DND-41 (cell line): Measurements from ENCODE around the gene BSND.

Experiments used
- ATAC-seq: fragments of 200-7000 bp; cut with Tn5 transposase; 3 replicates; pipeline ENCODE4 v1.9.1; 2021; ENCODE audit warnings: low read depth; ENCODE audit not compliant: insufficient read depth
- DNase-seq: peaks from one replicate; pipeline ENCODE4 v3.0.0-alpha.2; 2020
- H2AFZ ChIP-seq: 2 replicates; pipeline ENCODE4 v1.6.0; 2012; ENCODE audit warnings: low read depth, low read length
- H3K27ac ChIP-seq: 2 replicates; pipeline ENCODE4 v1.5.1; 2012; ENCODE audit warnings: low read length, inconsistent platforms
- H3K27me3 ChIP-seq: fragments of 200-600 bp; sonication (generic); 2 replicates; pipeline ENCODE4 v1.6.0; 2012; ENCODE audit warnings: low read length, mild to moderate bottlenecking, inconsistent platforms; ENCODE audit not compliant: insufficient read depth, poor library complexity
- H3K36me3 ChIP-seq: 2 replicates; pipeline ENCODE4 v1.5.1; 2012; ENCODE audit warnings: low read length, inconsistent platforms; ENCODE audit not compliant: insufficient read depth
- H3K4me1 ChIP-seq: 2 replicates; pipeline ENCODE4 v1.5.1; 2012; ENCODE audit warnings: mild to moderate bottlenecking, low read length; ENCODE audit not compliant: insufficient read depth
- H3K4me2 ChIP-seq: 2 replicates; pipeline ENCODE4 v1.6.0; 2012; ENCODE audit warnings: mild to moderate bottlenecking, moderate library complexity, low read length, inconsistent platforms; ENCODE audit not compliant: insufficient read depth
- H3K4me3 ChIP-seq, 2 experiments: fragments of 200-600 bp in 1 of 2; shearing (Covaris generic) in 1 of 2; 2 replicates each; pipeline ENCODE4 v1.5.1; 2012 to 2016; ENCODE audit warnings: inconsistent platforms in 2 of 2, low read length in 2 of 2, mild to moderate bottlenecking in 2 of 2, low read depth in 1 of 2, moderate library complexity in 1 of 2
- H3K79me2 ChIP-seq: 2 replicates; pipeline ENCODE4 v1.6.0; 2012; ENCODE audit warnings: low read length, inconsistent platforms; ENCODE audit not compliant: insufficient read depth
- H3K9ac ChIP-seq: 2 replicates; pipeline ENCODE4 v1.6.0; 2012; ENCODE audit warnings: low read depth, mild to moderate bottlenecking, inconsistent platforms, low read length, moderate library complexity
- H3K9me3 ChIP-seq: 2 replicates; pipeline ENCODE4 v1.5.1; 2012; ENCODE audit warnings: low read length, moderate library complexity, mild to moderate bottlenecking, inconsistent platforms; ENCODE audit not compliant: insufficient read depth, severe bottlenecking
- H4K20me1 ChIP-seq: 2 replicates; pipeline ENCODE4 v1.6.0; 2012; ENCODE audit warnings: low read length; ENCODE audit not compliant: insufficient read depth
- EZH2 ChIP-seq: IDR thresholded peaks from 3 replicates; pipeline ENCODE4 v1.6.1; 2012; ENCODE audit warnings: borderline replicate concordance, low read depth, mild to moderate bottlenecking, moderate library complexity, low read length, inconsistent platforms; ENCODE audit not compliant: severe bottlenecking
- TF ChIP-seq, protein P1 (sequence below): IDR thresholded peaks from 2 replicates; pipeline ENCODE4 v1.5.1; 2012; ENCODE audit warnings: borderline replicate concordance, low read length, moderate library complexity, mild to moderate bottlenecking; ENCODE audit not compliant: poor library complexity, severe bottlenecking; ENCODE audit errors: extremely low read depth

Gene BSND

DNA sequence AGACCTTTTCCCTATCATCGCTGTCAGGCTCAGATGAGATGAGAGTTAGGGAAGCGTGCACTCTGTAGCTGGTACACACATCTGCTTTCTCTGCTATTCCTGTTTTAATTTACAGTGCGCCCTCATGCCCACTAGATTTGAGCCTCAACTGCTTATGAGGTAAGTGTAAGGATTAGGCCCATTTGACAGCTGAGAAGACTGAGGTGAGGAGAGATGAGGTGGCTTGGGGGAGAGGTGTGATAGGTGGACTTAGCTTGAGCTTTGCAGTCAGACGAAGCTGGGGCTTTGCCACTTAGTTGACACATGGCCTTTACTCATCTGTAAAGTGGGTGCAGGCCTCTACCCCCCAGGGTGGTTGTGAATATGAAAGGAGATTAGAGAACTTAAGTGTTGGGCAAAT is 9.8 kb upstream of the BSND start:
- Histone ChIP-seq H3K27ac (no peak overlapping the region), H3K79me2 (no peaks in the 10 kb centered on the region), H3K4me1 (no peaks in the 10 kb centered on the region), H4K20me1 (no peaks in the 10 kb centered on the region), H3K36me3 (no peaks in the 10 kb centered on the region), H3K4me2 (no peak overlapping the region), H3K4me3 (no peak overlapping the region), H3K9ac (no peak overlapping the region), H3K9me3 (no peaks in the 10 kb centered on the region), H2AFZ (no peak overlapping the region), H3K27me3 (peaks cover 7% of the 10 kb centered on the region)
- no peak for TF ChIP-seq EZH2
- TF ChIP-seq, protein P1, sequence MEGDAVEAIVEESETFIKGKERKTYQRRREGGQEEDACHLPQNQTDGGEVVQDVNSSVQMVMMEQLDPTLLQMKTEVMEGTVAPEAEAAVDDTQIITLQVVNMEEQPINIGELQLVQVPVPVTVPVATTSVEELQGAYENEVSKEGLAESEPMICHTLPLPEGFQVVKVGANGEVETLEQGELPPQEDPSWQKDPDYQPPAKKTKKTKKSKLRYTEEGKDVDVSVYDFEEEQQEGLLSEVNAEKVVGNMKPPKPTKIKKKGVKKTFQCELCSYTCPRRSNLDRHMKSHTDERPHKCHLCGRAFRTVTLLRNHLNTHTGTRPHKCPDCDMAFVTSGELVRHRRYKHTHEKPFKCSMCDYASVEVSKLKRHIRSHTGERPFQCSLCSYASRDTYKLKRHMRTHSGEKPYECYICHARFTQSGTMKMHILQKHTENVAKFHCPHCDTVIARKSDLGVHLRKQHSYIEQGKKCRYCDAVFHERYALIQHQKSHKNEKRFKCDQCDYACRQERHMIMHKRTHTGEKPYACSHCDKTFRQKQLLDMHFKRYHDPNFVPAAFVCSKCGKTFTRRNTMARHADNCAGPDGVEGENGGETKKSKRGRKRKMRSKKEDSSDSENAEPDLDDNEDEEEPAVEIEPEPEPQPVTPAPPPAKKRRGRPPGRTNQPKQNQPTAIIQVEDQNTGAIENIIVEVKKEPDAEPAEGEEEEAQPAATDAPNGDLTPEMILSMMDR = no peak
- ATAC-seq (no peak), DNase-seq (no peak)

DNA sequence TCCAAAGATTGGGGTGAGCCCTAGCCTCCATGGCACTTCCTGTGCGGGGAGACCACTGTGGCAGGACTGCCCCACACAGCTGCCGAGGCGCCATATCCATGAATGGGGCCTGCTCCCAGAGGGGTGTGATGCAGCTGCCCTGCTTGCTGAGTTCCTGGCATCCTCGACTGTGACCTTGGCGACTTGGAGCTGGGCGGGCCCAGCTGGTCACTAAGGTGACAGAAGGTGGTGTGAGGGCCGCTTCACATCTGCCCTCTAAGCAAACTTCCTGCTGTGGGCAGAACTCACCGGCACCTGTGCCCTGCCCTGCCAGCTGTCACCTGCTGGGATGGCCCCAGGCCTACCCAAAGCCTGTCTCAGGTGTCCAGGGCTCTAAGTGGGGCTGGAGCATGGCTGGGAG is 9.3 kb upstream of the BSND start:
- Histone ChIP-seq H3K79me2 (no peaks in the 10 kb centered on the region), H3K4me3 (no peak overlapping the region), H3K27ac (no peak overlapping the region), H4K20me1 (no peaks in the 10 kb centered on the region), H3K27me3 (peaks cover 7% of the 10 kb centered on the region), H3K4me2 (no peak overlapping the region), H3K9me3 (no peaks in the 10 kb centered on the region), H3K9ac (no peak overlapping the region), H3K4me1 (no peaks in the 10 kb centered on the region), H2AFZ (no peak overlapping the region), H3K36me3 (no peaks in the 10 kb centered on the region)
- DNase-seq (no peak), ATAC-seq (no peak)
- TF ChIP-seq, protein P1 = no peak
- TF ChIP-seq EZH2 = no peak

- Histone ChIP-seq H3K27me3 (peaks cover 7% of the 10 kb centered on the region), H3K4me3 (no peak overlapping the region), H3K27ac (no peak overlapping the region), H3K79me2 (no peaks in the 10 kb centered on the region), H3K4me2 (no peak overlapping the region), H3K9ac (no peak overlapping the region), H3K36me3 (no peaks in the 10 kb centered on the region), H2AFZ (no peak overlapping the region), H4K20me1 (no peaks in the 10 kb centered on the region), H3K4me1 (no peaks in the 10 kb centered on the region), H3K9me3 (no peaks in the 10 kb centered on the region)
- TF ChIP-seq, protein P1 = no peak
- no peak for TF ChIP-seq EZH2
- ATAC-seq (no peak), DNase-seq (no peak)
Observed at GRCh38 chr1:54989968-54990810, 8.5 kb upstream of the BSND start.
